PC-3 (cell line): ENCODE data around the gene TGFA.
A peak's percentile ranks its signal among the peaks of the same experiment; 100 is the strongest.

Source experiments
- CTCF ChIP-seq: fragments of 300-600 bp; sonication (generic); conservative IDR thresholded peaks from 2 replicates; pipeline ENCODE4 v1.5.1; 2017; ENCODE audit warnings: antibody characterized with exemption, low read depth, mild to moderate bottlenecking, low read length
- EZH2 ChIP-seq: fragments of 300-600 bp; sonication (generic); IDR thresholded peaks from one replicate; pipeline ENCODE4 v1.6.1; 2017; ENCODE audit warnings: antibody characterized with exemption, mild to moderate bottlenecking, low read length; ENCODE audit not compliant: unreplicated experiment

DNA sequence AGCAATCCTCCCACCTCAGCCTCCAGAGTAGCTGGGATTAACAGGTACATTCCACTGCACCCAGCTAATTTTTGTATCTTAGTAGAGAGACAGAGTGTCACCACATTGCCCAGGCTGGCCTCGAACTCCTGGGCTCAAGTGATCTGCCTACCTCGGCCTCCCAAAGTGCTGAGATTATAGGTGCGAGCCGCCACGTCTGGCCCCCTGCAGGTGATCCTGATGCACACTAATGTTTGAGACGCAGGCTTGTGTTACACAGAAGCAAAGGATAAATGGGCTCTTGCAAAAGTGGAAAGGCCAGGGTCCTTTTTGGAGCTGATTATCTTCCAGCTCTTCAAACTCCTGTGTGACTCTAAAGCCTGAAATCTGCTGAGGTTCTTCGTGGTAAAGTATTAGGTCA, 84.2 kb downstream of the TGFA start:
- TF ChIP-seq CTCF (0 out of 2 replicates have a peak, but pooled peaks have one; percentile 26), EZH2 (no peak)
